KBM-7 (cell line): ENCODE measurements around the gene ZNF343.
"Not testable (repeated sequence)": the region's sequence is repeated elsewhere in the genome, so short reads cannot be mapped to it uniquely, and the experiment has no call there.

Experiments
- DNase-seq: peaks from one replicate; pipeline ENCODE4 v3.0.0-alpha.2; 2015
- in situ Hi-C: fragments of 300-500 bp; cut with MboI; formaldehyde crosslinking; loops from 2 replicates; pipeline ENCODE4 v1.14.3; 2020; ENCODE audit warnings: low sequenced_read_pairs, low pct_unique_long_range_greater_than_20kb, mixed read lengths

Gene ZNF343

GRCh38 chr20:2508631-2509467 is at the start of gene ZNF343:
ZNF343 (minus strand) TSS chr20:2508915; CDS start chr20:2493895, 15,020 bp downstream.
- in situ Hi-C loops = no loop called here
- peak; percentile 93 for DNase-seq

DNA sequence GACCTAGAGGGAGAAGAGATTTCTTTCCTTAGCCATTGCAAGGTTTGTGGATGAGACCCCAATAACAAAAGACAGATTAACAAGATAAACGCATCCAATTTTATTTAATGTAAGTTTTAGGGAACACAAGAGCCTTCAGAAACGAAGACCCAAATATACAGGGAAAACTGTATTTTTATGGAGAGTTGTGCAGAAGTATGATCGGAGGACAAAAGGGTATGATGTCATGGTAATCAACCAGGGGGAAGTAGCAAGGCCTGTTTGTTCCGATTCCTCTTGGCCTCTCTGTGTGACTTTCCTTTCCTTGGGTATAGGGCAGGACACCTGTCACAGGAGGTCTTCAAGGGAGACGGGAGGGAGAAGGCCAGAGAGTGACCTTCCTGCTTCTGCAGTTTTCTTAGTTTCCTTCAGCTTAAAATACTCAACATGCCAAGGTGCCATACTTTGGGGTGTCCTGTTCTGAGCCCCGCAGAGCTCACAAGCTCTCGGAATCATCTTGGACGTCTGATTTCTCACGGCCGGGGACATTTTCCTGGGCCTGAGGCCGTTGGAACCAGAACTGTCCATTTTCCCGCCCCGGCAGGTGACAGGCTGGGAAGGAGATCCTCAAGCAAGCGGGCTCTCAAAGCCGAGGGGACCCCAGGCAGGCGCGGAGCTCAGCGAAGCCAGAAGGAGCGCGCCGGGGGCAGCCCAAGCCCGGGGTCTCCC is 49.3 kb upstream of the ZNF343 start:
- in situ Hi-C loops = no loop called here
- DNase-seq = no peak

- in situ Hi-C loops = no loop called here
- no peak for DNase-seq
These were observed 36.9 kb upstream of the ZNF343 start for GRCh38 chr20:2545594-2545993.

DNA sequence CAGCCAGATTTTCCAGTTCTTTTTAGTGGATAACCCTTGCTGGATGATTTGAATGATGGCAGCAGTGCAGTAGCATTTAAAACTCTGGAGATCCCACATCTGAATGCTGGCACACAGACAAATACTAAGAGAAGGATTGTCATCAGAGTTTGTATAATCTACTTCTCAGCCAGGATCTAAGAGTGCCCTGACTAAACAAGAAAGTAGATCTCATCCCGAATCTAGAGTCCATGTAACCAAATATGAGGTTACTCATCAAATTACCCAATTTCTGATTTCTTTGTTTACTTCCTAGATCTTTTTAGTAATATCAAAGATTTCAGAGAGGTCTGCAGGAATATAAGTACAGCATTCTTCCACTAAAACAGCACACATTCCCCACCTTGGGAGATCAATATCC is 35.5 kb upstream of the ZNF343 start:
- in situ Hi-C loops = no loop called here
- no peak for DNase-seq

- DNase-seq = no peak
- in situ Hi-C loops = no loop called here
These were observed 33.6 kb upstream of the ZNF343 start for GRCh38 chr20:2542361-2542760.

- in situ Hi-C loops = no loop called here
- no peak for DNase-seq
These were observed 33.2 kb upstream of the ZNF343 start for GRCh38 chr20:2541940-2542339.

- in situ Hi-C loops = no loop called here
- no peak for DNase-seq
These were observed 30.4 kb upstream of the ZNF343 start for GRCh38 chr20:2538931-2539720.

DNA sequence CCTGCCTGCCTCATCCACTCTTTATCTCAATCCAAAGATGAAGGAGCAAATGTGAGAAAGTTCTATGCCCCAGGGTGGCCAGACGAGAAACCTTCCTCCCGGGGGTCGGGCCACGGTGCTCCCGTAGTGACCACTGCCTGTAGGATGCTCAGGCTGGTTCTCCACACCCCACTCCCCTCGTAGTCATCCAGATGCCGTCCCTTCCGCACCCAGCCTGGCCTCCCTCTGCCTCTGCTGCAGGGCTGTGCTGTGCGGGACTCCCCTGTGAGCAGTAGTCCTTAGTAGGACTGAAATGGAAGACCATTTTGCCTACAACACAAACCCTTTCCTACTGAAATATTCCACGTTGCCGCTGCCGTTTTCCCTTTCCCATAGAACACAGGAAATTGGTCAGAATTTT is 29.6 kb upstream of the ZNF343 start:
- no peak for DNase-seq
- in situ Hi-C loops = no loop called here

DNA sequence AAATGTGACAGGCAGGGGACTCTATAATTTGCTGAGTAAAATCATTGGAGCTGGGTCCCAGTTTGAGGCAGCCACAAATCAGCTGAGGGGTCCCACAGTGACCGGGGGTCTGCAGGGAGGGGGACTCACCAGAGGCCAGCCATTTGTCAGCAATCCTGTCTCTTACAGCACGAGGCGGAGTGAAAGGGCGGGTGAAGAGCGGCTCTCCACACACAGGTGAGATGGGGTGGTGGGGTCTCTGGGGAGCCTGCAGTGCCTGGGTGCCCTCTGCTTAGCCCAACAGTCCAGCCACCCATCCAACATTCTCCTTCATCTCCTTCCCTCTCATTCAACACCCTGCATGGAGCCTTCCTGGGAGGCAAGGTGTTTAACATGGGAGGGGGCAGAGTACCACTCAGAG is 28.4 kb upstream of the ZNF343 start:
- DNase-seq = no peak
- in situ Hi-C loops = no loop called here

DNA sequence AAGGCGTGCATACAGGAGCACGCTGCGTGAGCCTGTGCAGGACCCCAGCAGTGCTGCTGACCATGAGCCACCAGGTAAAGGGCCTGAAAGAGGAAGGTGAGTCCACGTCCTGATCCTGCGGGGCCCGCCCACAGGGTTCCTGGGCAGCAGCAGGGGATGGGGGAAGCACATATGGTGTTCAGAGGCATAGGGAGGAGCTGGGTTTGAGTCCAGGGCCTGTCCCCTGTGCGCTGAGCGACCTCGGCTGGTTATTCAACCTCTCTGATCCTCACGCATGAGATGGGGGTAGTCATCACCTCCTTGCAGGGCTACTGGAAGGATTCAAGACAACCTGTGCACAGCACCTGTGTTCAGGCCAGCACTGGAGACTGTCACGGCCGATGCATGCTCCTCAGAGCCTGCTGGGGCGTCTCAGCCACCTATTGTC is 27.9 kb upstream of the ZNF343 start, which contains the start of gene TMC2:
Gene TMC2, plus strand, starts transcription at position 14 of the 427 bp plus-strand sequence. Its CDS starts 49 bp downstream, at position 63.
- in situ Hi-C loops = no loop called here
- no peak for DNase-seq

DNA sequence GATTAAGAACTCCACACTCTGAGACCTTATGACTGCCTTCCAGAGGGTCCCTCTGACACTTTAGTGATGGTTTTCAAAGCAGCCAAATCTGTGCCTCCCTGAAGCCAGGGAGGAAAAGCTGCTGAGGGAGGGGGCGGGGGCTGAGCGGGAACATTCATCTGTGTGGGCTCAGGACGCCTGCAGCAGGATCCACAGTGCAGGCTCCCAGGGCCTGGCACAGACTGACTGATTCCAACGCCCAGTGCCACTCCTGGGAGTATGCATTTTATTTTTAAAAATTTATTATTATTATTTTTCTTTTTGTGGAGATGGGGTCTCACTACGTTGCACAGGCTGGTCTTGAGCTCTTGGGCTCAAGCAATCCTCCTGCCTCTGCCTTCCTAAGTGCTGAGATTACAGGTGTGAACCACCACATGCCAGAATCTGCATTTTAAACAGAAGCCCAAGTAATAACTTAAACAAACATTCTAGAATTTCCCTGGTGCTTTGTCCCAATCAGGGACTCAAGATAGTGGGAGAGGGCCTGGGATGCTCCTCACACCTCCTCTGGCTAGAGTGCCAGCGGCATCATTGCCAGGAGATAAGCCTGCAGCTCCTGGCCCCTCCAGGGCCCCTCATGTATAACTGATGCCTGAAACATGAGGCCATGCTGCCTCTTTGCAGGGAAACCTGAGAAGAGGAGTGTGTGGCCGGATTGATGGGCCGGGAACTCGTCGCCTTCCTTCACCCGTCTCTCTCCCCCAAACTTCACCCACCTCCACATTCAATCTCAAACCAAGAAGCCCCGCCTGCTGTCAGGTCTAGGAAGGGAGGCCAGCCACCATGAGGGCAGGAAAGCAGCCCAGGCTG is 27.2 kb upstream of the ZNF343 start:
- no peak for DNase-seq
- in situ Hi-C loops = no loop called here

- in situ Hi-C loops = no loop called here
- no peak for DNase-seq
These were observed 24.4 kb upstream of the ZNF343 start for GRCh38 chr20:2533118-2533517.

DNA sequence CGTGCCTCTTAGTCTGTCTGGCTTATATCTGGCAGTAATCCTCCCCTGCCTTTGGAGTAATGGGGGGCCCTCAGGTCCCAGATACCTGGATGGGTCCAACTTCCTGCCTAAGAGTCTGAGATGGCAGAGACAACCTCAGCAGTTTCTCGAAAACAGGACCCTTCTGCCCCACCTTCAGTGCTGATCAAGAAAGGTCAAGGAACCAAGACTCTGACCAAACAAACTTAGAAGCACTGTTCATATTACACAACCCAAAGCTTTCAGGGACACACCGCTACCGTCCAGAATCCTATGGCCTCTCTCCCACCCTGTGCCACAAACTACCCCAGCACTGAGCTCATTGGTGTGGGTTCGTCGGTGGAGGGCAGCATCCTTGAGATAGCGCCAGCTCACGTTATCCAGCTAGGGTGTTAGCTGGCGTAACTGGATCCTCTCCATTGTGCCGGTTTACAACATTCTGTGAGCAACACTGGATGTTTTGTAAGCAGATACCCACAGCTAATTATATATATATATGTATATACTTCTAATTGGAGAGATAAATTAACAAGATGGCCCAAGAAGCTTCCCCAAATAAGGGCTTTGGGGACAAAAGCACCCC is 20.1 kb upstream of the ZNF343 start:
- in situ Hi-C loops = no loop called here
- DNase-seq = no peak

GRCh38 chr20:2527762-2528161 is 19.0 kb upstream of the ZNF343 start:
- in situ Hi-C loops = no loop called here
- no peak for DNase-seq

DNA sequence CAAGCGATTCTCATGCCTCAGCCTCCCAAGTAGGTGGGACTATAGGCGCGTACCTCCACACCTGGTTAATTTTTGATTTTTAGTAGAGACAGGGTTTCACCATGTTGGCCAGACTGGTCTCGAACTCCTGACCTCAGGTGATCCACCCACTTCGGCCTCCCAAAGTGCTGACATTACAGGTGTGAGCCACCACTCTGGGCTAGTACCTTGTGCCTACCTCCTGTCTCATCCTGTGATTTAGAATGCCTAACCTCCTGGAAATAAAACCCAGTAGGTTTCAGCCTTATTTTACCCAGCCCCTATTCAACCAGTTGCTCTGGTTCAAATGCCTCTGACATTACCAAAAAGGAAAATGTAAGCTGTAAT is 17.5 kb upstream of the ZNF343 start:
- in situ Hi-C loops = not testable (repeated sequence)

DNA sequence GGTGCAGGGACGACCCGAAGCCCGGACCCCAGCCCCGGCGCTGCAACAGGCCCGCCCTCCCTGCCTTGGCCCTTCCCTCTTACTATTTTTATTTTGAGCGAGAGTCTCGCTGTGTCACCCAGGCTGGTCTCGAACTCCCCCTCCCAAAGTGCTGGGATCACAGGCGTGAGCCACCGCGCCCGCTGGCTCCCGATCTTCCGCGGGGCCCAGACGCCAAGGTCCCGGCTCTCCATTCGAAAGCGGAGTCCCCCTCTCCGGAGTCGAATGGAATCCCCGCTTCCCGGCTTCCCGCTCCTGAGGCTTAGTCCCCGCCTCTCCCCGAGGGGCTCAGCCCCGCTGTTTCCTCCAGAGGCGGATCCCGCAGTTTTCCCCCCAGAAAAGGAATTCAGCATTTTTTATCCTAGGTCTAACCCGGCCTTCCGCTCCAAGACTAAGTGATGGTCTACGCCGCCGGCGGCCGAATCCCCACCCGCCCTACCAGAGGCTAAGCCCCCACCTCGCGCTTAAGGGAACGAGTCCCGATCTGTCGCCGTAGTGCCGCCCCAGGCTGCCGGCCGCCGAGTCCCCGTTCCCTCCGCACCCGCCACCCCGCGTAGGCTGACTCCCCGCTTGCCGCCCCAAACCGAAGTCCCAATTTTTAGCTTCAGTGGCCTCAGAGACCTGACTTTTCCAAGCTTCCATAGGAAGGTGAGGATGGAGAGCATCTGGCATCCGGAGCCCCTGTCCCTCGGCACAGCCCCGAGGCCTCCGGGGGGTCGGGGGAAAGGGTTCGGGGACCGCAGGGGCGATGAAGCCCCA is 16.2 kb upstream of the ZNF343 start:
- in situ Hi-C loops = no loop called here
- peak; percentile 39 for DNase-seq

More for the DNA sequence above, 17.5 kb upstream of the ZNF343 start:
- DNase-seq = not testable (repeated sequence)

- DNase-seq = peak; percentile 91
- in situ Hi-C loops = no loop called here
These were observed 15.4 kb upstream of the ZNF343 start for GRCh38 chr20:2523919-2524708.
